PC-3 (cell line): ENCODE results near the gene CAPN5. TPM values are rescaled to one million over a fixed set of nuclear protein-coding genes. Genes with fewer than 3 reads are reported as not detected.

ENCODE experiments used
- ATAC-seq: fragments of 200-7000 bp; cut with Tn5 transposase; 2 replicates; pipeline ENCODE4 v1.9.1; 2020; ENCODE audit warnings: mild to moderate bottlenecking, moderate library complexity
- BruUV-seq: library from RNA; stranded (reverse); fragments of 400-500 nt; replicated peaks from 2 replicates; lab custom pipeline; 2021; lab: Mats Ljungman, UMichigan
- CTCF ChIA-PET: fragments of 300-600 bp; sonication (Branson Sonifier 250); formaldehyde crosslinking; loops from one replicate; lab custom pipeline; 2022; ENCODE audit warnings: antibody characterized with exemption; lab: Charles Lee
- POLR2A ChIA-PET: fragments of 300-600 bp; sonication (Branson Sonifier 250); formaldehyde crosslinking; loops from one replicate; lab custom pipeline; 2022; ENCODE audit warnings: antibody characterized with exemption; ENCODE audit not compliant: unreplicated experiment; lab: Charles Lee
- DNase-seq: peaks from one replicate; pipeline ENCODE4 v3.0.0-alpha.2; 2015
- H2AFZ ChIP-seq: fragments of 300-600 bp; sonication (generic); 2 replicates; pipeline ENCODE4 v1.6.0; 2016; ENCODE audit warnings: antibody characterized with exemption, low read length
- H3F3A ChIP-seq: fragments of 300-600 bp; sonication (generic); one replicate; pipeline ENCODE4 v1.6.0; 2017; ENCODE audit warnings: antibody characterized with exemption, low read length, control low read depth, mild to moderate bottlenecking; ENCODE audit not compliant: unreplicated experiment
- H3K27ac ChIP-seq: fragments of 300-600 bp; sonication (generic); 2 replicates; pipeline ENCODE4 v1.5.1; 2016; ENCODE audit warnings: mild to moderate bottlenecking, low read length
- H3K27me3 ChIP-seq: fragments of 300-600 bp; sonication (generic); 2 replicates; pipeline ENCODE4 v1.6.1; 2016; ENCODE audit warnings: low read length, mixed read lengths
- H3K36me3 ChIP-seq: fragments of 300-600 bp; sonication (generic); 2 replicates; pipeline ENCODE4 v1.6.1; 2016; ENCODE audit warnings: low read depth, mixed run types, low read length, mixed read lengths
- H3K4me1 ChIP-seq: fragments of 300-600 bp; sonication (generic); 2 replicates; pipeline ENCODE4 v1.5.1; 2016; ENCODE audit warnings: low read length; ENCODE audit not compliant: insufficient read depth
- H3K4me2 ChIP-seq: fragments of 300-600 bp; sonication (generic); 2 replicates; pipeline ENCODE4 v1.6.0; 2016; ENCODE audit warnings: low read length
- H3K4me3 ChIP-seq: fragments of 300-600 bp; sonication (generic); 2 replicates; pipeline ENCODE4 v1.5.1; 2016; ENCODE audit warnings: mild to moderate bottlenecking, low read length, mixed read lengths
- H3K79me2 ChIP-seq: fragments of 300-600 bp; sonication (generic); 2 replicates; pipeline ENCODE4 v1.6.1; 2017; ENCODE audit warnings: low read length, mixed read lengths
- H3K9ac ChIP-seq: fragments of 300-600 bp; sonication (generic); 2 replicates; pipeline ENCODE4 v1.6.0; 2016; ENCODE audit warnings: mild to moderate bottlenecking, low read length
- H3K9me2 ChIP-seq: fragments of 300-600 bp; sonication (generic); replicated peaks from 2 replicates; pipeline ENCODE4 v1.6.1; 2016; ENCODE audit warnings: mixed run types, low read length, mixed read lengths
- H3K9me3 ChIP-seq: fragments of 300-600 bp; sonication (generic); 2 replicates; pipeline ENCODE4 v1.6.1; 2016; ENCODE audit warnings: low read length, mixed read lengths
- H4K20me1 ChIP-seq: fragments of 300-600 bp; sonication (generic); 2 replicates; pipeline ENCODE4 v1.6.1; 2016; ENCODE audit warnings: low read length, mixed read lengths
- CTCF ChIP-seq: fragments of 300-600 bp; sonication (generic); conservative IDR thresholded peaks from 2 replicates; pipeline ENCODE4 v1.5.1; 2017; ENCODE audit warnings: antibody characterized with exemption, low read depth, mild to moderate bottlenecking, low read length
- EZH2 ChIP-seq: fragments of 300-600 bp; sonication (generic); IDR thresholded peaks from one replicate; pipeline ENCODE4 v1.6.1; 2017; ENCODE audit warnings: antibody characterized with exemption, mild to moderate bottlenecking, low read length; ENCODE audit not compliant: unreplicated experiment
- EZH2phosphoT487 ChIP-seq: fragments of 300-600 bp; sonication (generic); IDR thresholded peaks from 2 replicates; pipeline ENCODE4 v1.6.1; 2018; ENCODE audit warnings: mild to moderate bottlenecking, antibody characterized with exemption, low read length, borderline replicate concordance
- intact Hi-C: fragments of 100-400 bp; cut with micrococcal nuclease; formaldehyde crosslinking; loops from 2 replicates; pipeline ENCODE4 v1.9.0; 2023
- total RNA-seq: library from RNA; depleted of rRNA; stranded (reverse); fragments of >200 nt; gene quantifications from 2 replicates; pipeline ENCODE4 v1.2.3, GENCODE V29; 2014

Gene CAPN5
- total RNA-seq, 1 experiment from 2014 or later: 6.3 TPM

- CTCF ChIA-PET: no interaction called here
- H2AFZ ChIP-seq: no peak overlapping the region
- no peaks in the 10 kb centered on the region for H3K27me3 ChIP-seq
- H3K4me1 ChIP-seq: peaks cover 29% of the 10 kb centered on the region
- H3K9me3 ChIP-seq: no peaks in the 10 kb centered on the region
- H3K9ac ChIP-seq: no peak overlapping the region
- DNase-seq (no peak), ATAC-seq (no peak)
- POLR2A ChIA-PET: no interaction called here
- H3K79me2 ChIP-seq: no peaks in the 10 kb centered on the region
- no peak for TF ChIP-seq EZH2phosphoT487
- BruUV-seq: no TSS peak
- no peak overlapping the region for H3K4me2 ChIP-seq
- H3K27ac ChIP-seq: no peak overlapping the region
- H4K20me1 ChIP-seq: no peaks in the 10 kb centered on the region
- no peaks in the 10 kb centered on the region for H3K9me2 ChIP-seq
- intact Hi-C loops: no loop called here
- no peaks in the 10 kb centered on the region for H3F3A ChIP-seq
- no peak overlapping the region for H3K4me3 ChIP-seq
- no peaks in the 10 kb centered on the region for H3K36me3 ChIP-seq
These were observed 8.0 kb downstream of the CAPN5 start for GRCh38 chr11:77074626-77075221.

GRCh38 chr11:77075425-77075905, 8.7 kb downstream of the CAPN5 start:
- Histone ChIP-seq H3F3A (no peaks in the 10 kb centered on the region), H3K27ac (no peak overlapping the region), H3K9me3 (no peaks in the 10 kb centered on the region), H3K4me2 (no peak overlapping the region), H3K9me2 (no peaks in the 10 kb centered on the region), H3K4me1 (peaks cover 29% of the 10 kb centered on the region), H3K27me3 (no peaks in the 10 kb centered on the region), H3K4me3 (no peak overlapping the region), H3K36me3 (no peaks in the 10 kb centered on the region), H3K79me2 (no peaks in the 10 kb centered on the region), H4K20me1 (no peaks in the 10 kb centered on the region), H2AFZ (no peak overlapping the region), H3K9ac (no peak overlapping the region)
- BruUV-seq: no TSS peak
- ATAC-seq (no peak), DNase-seq (no peak)
- TF ChIP-seq EZH2phosphoT487: no peak
- TF ChIP-seq CTCF: no peak
- no peak for TF ChIP-seq EZH2
- CTCF ChIA-PET: no interaction called here
- intact Hi-C loops: no loop called here
- POLR2A ChIA-PET: no interaction called here

- DNase-seq (no peak), ATAC-seq (no peak)
- no peaks in the 10 kb centered on the region for H3K4me1 ChIP-seq
- H3K27me3 ChIP-seq: no peaks in the 10 kb centered on the region
- ChIA-PET POLR2A (no interaction called here), CTCF (no interaction called here)
- no peak overlapping the region for H3K27ac ChIP-seq
- H3K9me3 ChIP-seq: no peaks in the 10 kb centered on the region
- no peak overlapping the region for H3K9ac ChIP-seq
- H3K36me3 ChIP-seq: no peaks in the 10 kb centered on the region
- H3K4me3 ChIP-seq: no peak overlapping the region
- H3K79me2 ChIP-seq: no peaks in the 10 kb centered on the region
- H3F3A ChIP-seq: no peaks in the 10 kb centered on the region
- no peaks in the 10 kb centered on the region for H3K9me2 ChIP-seq
- H3K4me2 ChIP-seq: no peak overlapping the region
- H4K20me1 ChIP-seq: no peaks in the 10 kb centered on the region
- no TSS peak for BruUV-seq
- TF ChIP-seq EZH2 (no peak), EZH2phosphoT487 (no peak), CTCF (no peak)
- H2AFZ ChIP-seq: no peak overlapping the region
- intact Hi-C loops: no loop called here
These were observed 12.9 kb downstream of the CAPN5 start for GRCh38 chr11:77079666-77080065.
